Measurements from ENCODE around the gene SLC12A2.

Gene SLC12A2

GRCh38 chr5:128083033-128083810, at the start of gene SLC12A2:
Gene SLC12A2 (plus strand): TSS chr5:128083766. CDS start chr5:128083955, 189 bp downstream.
- DNase-seq, result peak; percentile 88

GRCh38 chr5:128035689-128036088, 47.9 kb upstream of the SLC12A2 start:
- no peak for DNase-seq

GRCh38 chr5:128036950-128037349, 46.6 kb upstream of the SLC12A2 start:
- no peak for DNase-seq

- no peak for DNase-seq
Measured at GRCh38 chr5:128038643-128039042, 44.9 kb upstream of the SLC12A2 start.

GRCh38 chr5:128040927-128041326, 42.6 kb upstream of the SLC12A2 start:
- no peak for DNase-seq

GRCh38 chr5:128052780-128053179, 30.8 kb upstream of the SLC12A2 start:
- no peak for DNase-seq

- DNase-seq, result no peak
Measured at GRCh38 chr5:128053291-128053954, 30.1 kb upstream of the SLC12A2 start.

- DNase-seq, result no peak
Measured at GRCh38 chr5:128060644-128061385, 22.8 kb upstream of the SLC12A2 start.

- DNase-seq, result no peak
Measured at GRCh38 chr5:128062172-128062746, 21.3 kb upstream of the SLC12A2 start.

GRCh38 chr5:128074171-128074570, 9.4 kb upstream of the SLC12A2 start:
- DNase-seq, result no peak

GRCh38 chr5:128074953-128075352, 8.6 kb upstream of the SLC12A2 start:
- DNase-seq, result no peak

GRCh38 chr5:128077526-128077925, 6.0 kb upstream of the SLC12A2 start:
- no peak for DNase-seq

GRCh38 chr5:128081111-128081851, 2.3 kb upstream of the SLC12A2 start:
- DNase-seq, result no peak

GRCh38 chr5:128082551-128083032, 974 bp upstream of the SLC12A2 start:
- no peak for DNase-seq

- no peak for DNase-seq
Measured at GRCh38 chr5:128083811-128084227, 253 bp downstream of the SLC12A2 start.

GRCh38 chr5:128084228-128085167, 932 bp downstream of the SLC12A2 start:
- DNase-seq, result peak; percentile 44

- DNase-seq, result no peak
Measured at GRCh38 chr5:128085413-128085812, 1.8 kb downstream of the SLC12A2 start.

- DNase-seq, result no peak
Measured at GRCh38 chr5:128091579-128091978, 8.0 kb downstream of the SLC12A2 start.

- no peak for DNase-seq
Measured at GRCh38 chr5:128092144-128092543, 8.6 kb downstream of the SLC12A2 start.

- DNase-seq, result no peak
Measured at GRCh38 chr5:128093368-128093767, 9.8 kb downstream of the SLC12A2 start.

GRCh38 chr5:128097224-128097623, 13.7 kb downstream of the SLC12A2 start:
- no peak for DNase-seq
